Endothelial cell of umbilical vein (primary cell): Measurements from ENCODE around the gene TMEM175. TPM values are rescaled to one million over a fixed set of nuclear protein-coding genes. Genes with fewer than 3 reads are reported as not detected.

ENCODE experiments used
- BruUV-seq: library from RNA; stranded (reverse); fragments of 400-500 nt; replicated peaks from 2 replicates; lab custom pipeline; 2021; lab: Mats Ljungman, UMichigan
- CTCF ChIA-PET: fragments of 300-600, 350-600 bp; sonication (Branson Sonifier 250); formaldehyde crosslinking; loops from one replicate; lab custom pipeline; 2021; ENCODE audit warnings: antibody characterized with exemption, inconsistent platforms; lab: Charles Lee
- POLR2A ChIA-PET: fragments of 300-600, 350-600 bp; sonication (Branson Sonifier 250); formaldehyde crosslinking; loops from one replicate; lab custom pipeline; 2021; ENCODE audit warnings: antibody characterized with exemption, inconsistent platforms; lab: Charles Lee
- DNase-seq: peaks from one replicate; pipeline ENCODE4 v3.0.0-alpha.2; 2011; ENCODE audit warnings: low read depth, low spot score
- FAIRE-seq: peaks from 2 replicates; lab custom pipeline; 2011; peaks lifted over from hg19 to GRCh38; lab: Jason Lieb, UNC
- H2AFZ ChIP-seq: 2 replicates; pipeline ENCODE4 v1.6.0; 2012; ENCODE audit warnings: low read depth, low read length, control low read depth, inconsistent platforms
- H3K27ac ChIP-seq: 2 replicates; pipeline ENCODE4 v1.5.1; 2011; ENCODE audit warnings: low read depth, mild to moderate bottlenecking, control low read depth, low read length, moderate library complexity; ENCODE audit not compliant: insufficient read depth
- H3K27me3 ChIP-seq, 2 experiments: 2 replicates each; pipeline versions ENCODE4 v1.6.0 to v1.6.1; 2011; ENCODE audit warnings: low read length in 2 of 2, mixed read lengths in 1 of 2; ENCODE audit not compliant: control insufficient read depth in 2 of 2, insufficient read depth in 2 of 2
- H3K36me3 ChIP-seq, 2 experiments: 2 replicates in 1 of 2; 3 replicates in 1 of 2; pipeline ENCODE4 v1.5.1; 2011; ENCODE audit warnings: low read length in 2 of 2, mild to moderate bottlenecking in 1 of 2, moderate library complexity in 1 of 2; ENCODE audit not compliant: control insufficient read depth in 2 of 2, insufficient read depth in 2 of 2; ENCODE audit errors: extremely low read depth in 1 of 2
- H3K4me1 ChIP-seq: 3 replicates; pipeline ENCODE4 v1.5.1; 2011; ENCODE audit warnings: mild to moderate bottlenecking, low read length; ENCODE audit not compliant: control insufficient read depth, insufficient read depth; ENCODE audit errors: extremely low read depth
- H3K4me2 ChIP-seq: 2 replicates; pipeline ENCODE4 v1.6.1; 2011; ENCODE audit warnings: low read length, control low read depth, mixed read lengths; ENCODE audit not compliant: insufficient read depth
- H3K4me3 ChIP-seq, 3 experiments: fragments of 200-600 bp in 1 of 3; sonication (generic), shearing (Covaris generic) in 1 of 3; replicated peaks in 1 of 3; 2 replicates each; pipeline ENCODE4 v1.5.1; 2011 to 2016; ENCODE audit warnings: control low read depth in 3 of 3, low read length in 3 of 3, mild to moderate bottlenecking in 2 of 3, inconsistent platforms in 1 of 3, low read depth in 1 of 3, moderate library complexity in 1 of 3; ENCODE audit not compliant: insufficient read depth in 1 of 3
- H3K79me2 ChIP-seq: 2 replicates; pipeline ENCODE4 v1.6.0; 2012; ENCODE audit warnings: low read length, inconsistent platforms; ENCODE audit not compliant: control insufficient read depth, insufficient read depth
- H3K9ac ChIP-seq: replicated peaks from 2 replicates; pipeline ENCODE3; 2011; ENCODE audit warnings: low read length, control low read depth; ENCODE audit not compliant: insufficient read depth; ENCODE audit errors: extremely low read depth
- H3K9me1 ChIP-seq: replicated peaks from 3 replicates; pipeline ENCODE4 v1.6.0; 2011; ENCODE audit warnings: mild to moderate bottlenecking, low read length; ENCODE audit not compliant: control insufficient read depth, insufficient read depth; ENCODE audit errors: extremely low read depth
- H3K9me3 ChIP-seq: replicated peaks from 2 replicates; pipeline ENCODE4 v1.5.1; 2012; ENCODE audit warnings: low read length, inconsistent platforms; ENCODE audit not compliant: control insufficient read depth, insufficient read depth
- H4K20me1 ChIP-seq: replicated peaks from 2 replicates; pipeline ENCODE3; 2011; ENCODE audit warnings: mild to moderate bottlenecking, low read length; ENCODE audit not compliant: control insufficient read depth, insufficient read depth; ENCODE audit errors: extremely low read depth
- CTCF ChIP-seq, 2 donors: IDR thresholded peaks; 1 replicate in 1 of 2; 2 replicates in 1 of 2; pipeline ENCODE4 v1.5.1; 2011; ENCODE audit warnings: low read length in 2 of 2, mild to moderate bottlenecking in 2 of 2, moderate library complexity in 2 of 2, control low read depth in 1 of 2, inconsistent platforms in 1 of 2, low read depth in 1 of 2; ENCODE audit not compliant: insufficient read depth in 1 of 2; ENCODE audit errors: extremely low read depth in 1 of 2
- EZH2 ChIP-seq: IDR thresholded peaks from 2 replicates; pipeline ENCODE4 v1.6.1; 2012; ENCODE audit warnings: borderline replicate concordance, low read depth, mild to moderate bottlenecking, moderate library complexity, low read length, inconsistent platforms; ENCODE audit not compliant: severe bottlenecking
- FOS ChIP-seq: IDR thresholded peaks from 2 replicates; pipeline ENCODE4 v1.6.1; 2011; ENCODE audit warnings: mild to moderate bottlenecking, low read length, moderate library complexity, borderline replicate concordance; ENCODE audit not compliant: insufficient read depth
- GATA2 ChIP-seq: IDR thresholded peaks from 2 replicates; pipeline ENCODE4 v1.7.0; 2011; ENCODE audit warnings: low read depth, mild to moderate bottlenecking, moderate library complexity, mixed read lengths, low read length; ENCODE audit not compliant: insufficient read length, insufficient read depth
- JUN ChIP-seq: IDR thresholded peaks from 2 replicates; pipeline ENCODE4 v1.6.1; 2011; ENCODE audit warnings: borderline replicate concordance, low read depth; ENCODE audit not compliant: insufficient read length, insufficient read depth
- MYC ChIP-seq: IDR thresholded peaks from one replicate; pipeline ENCODE4 v1.6.1; 2011; ENCODE audit warnings: mild to moderate bottlenecking, low read depth, low read length
- POLR2A ChIP-seq: IDR thresholded peaks from 2 replicates; pipeline ENCODE4 v1.6.1; 2012; ENCODE audit warnings: low read depth, mild to moderate bottlenecking, control low read depth, low read length
- POLR2AphosphoS5 ChIP-seq: IDR thresholded peaks from 2 replicates; pipeline ENCODE4 v1.6.1; 2012; ENCODE audit warnings: low read depth, mild to moderate bottlenecking, control low read depth, low read length, moderate library complexity; ENCODE audit not compliant: insufficient read depth
- dilution Hi-C: fragments of 300-500 bp; cut with MboI; formaldehyde crosslinking; loops from one replicate; pipeline ENCODE4 v1.15.0; 2019; ENCODE audit warnings: low sequenced_read_pairs; ENCODE audit not compliant: extremely low pct_ligation_motif_present
- intact Hi-C: fragments of 100-400 bp; cut with micrococcal nuclease; formaldehyde crosslinking; loops from one replicate; pipeline ENCODE4 v1.10.0; 2022
- polyA plus RNA-seq, 4 experiments: library from polyadenylated mRNA; depleted of rRNA in 3 of 4; stranded (reverse) in 3 of 4; unstranded in 1 of 4; fragments of >200 nt; gene quantifications; 2 replicates each; pipeline versions ENCODE4 v1.2.1 to v1.2.3, GENCODE V29; 2011 to 2012; ENCODE audit warnings: missing spikeins in 1 of 4
- total RNA-seq: library from RNA; stranded (reverse); gene quantifications from 2 replicates; pipeline ENCODE4 v1.2.3, GENCODE V29; 2021
- TF ChIP-seq, protein P1 (sequence below): IDR thresholded peaks from 2 replicates; pipeline ENCODE4 v1.6.1; 2011; ENCODE audit not compliant: insufficient read depth, insufficient read length

Gene TMEM175
- total and polyA plus RNA-seq, 2 donors (not counting 3 experiments of a cell fraction or from before 2014, with no cell fraction given), result 21.9 to 80.1 TPM

GRCh38 chr4:1004071-1004418 is 71.8 kb downstream of the TMEM175 start:
- H3K4me3 ChIP-seq, result no peak overlapping the region
- ChIA-PET CTCF (no interaction called here), POLR2A (no interaction called here)
- no peaks in the 10 kb centered on the region for H4K20me1 ChIP-seq
- H2AFZ ChIP-seq, result no peak overlapping the region
- H3K4me2 ChIP-seq, result no peak overlapping the region
- TF ChIP-seq FOS, result no peak
- TF ChIP-seq MYC, result no peak
- no peak for TF ChIP-seq POLR2AphosphoS5
- no peak for TF ChIP-seq EZH2
- no peak for TF ChIP-seq GATA2
- no peak for TF ChIP-seq CTCF (IDR thresholded peaks at IDR 0.05; ENCODE audit: extremely low read depth in 1 of 2, insufficient read depth in 1 of 2, low read depth in 1 of 2, low read length in 2 of 2)
- TF ChIP-seq JUN, result no peak
- TF ChIP-seq, protein P1, sequence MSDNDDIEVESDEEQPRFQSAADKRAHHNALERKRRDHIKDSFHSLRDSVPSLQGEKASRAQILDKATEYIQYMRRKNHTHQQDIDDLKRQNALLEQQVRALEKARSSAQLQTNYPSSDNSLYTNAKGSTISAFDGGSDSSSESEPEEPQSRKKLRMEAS, result no peak
- no peak for TF ChIP-seq POLR2A
- no peaks in the 10 kb centered on the region for H3K79me2 ChIP-seq
- peaks cover 37 to 42% of the 10 kb centered on the region in 2 experiments for H3K27me3 ChIP-seq
- peaks cover 2% of the 10 kb centered on the region for H3K4me1 ChIP-seq
- no peak for FAIRE-seq
- H3K9me1 ChIP-seq, result no peaks in the 10 kb centered on the region
- BruUV-seq, result no TSS peak
- intact Hi-C loops, result no loop called here
- H3K9me3 ChIP-seq, result no peaks in the 10 kb centered on the region
- dilution Hi-C loops, result no loop called here
- no peak overlapping the region for H3K27ac ChIP-seq
- H3K9ac ChIP-seq, result no peak overlapping the region
- DNase-seq, result no peak
- H3K36me3 ChIP-seq, result no peaks in the 10 kb centered on the region
